Measurements from ENCODE around the gene TSSK3.
"Not testable (repeated sequence)": the region's sequence is repeated elsewhere in the genome, so short reads cannot be mapped to it uniquely, and the experiment has no call there.

Gene TSSK3

GRCh38 chr1:32390904-32391870 is 28.8 kb downstream of the TSSK3 start:
- H3K79me2 ChIP-seq (ENCODE audit: control insufficient read depth, insufficient read depth, low read length, unreplicated experiment) = peaks cover 30% of the 10 kb centered on the region
- no peak overlapping the region for H2AFZ ChIP-seq (ENCODE audit: low read length, unreplicated experiment)
- H3K27me3 ChIP-seq (ENCODE audit: insufficient read depth, low read length) = no peaks in the 10 kb centered on the region
- H3K4me1 ChIP-seq (ENCODE audit: control insufficient read depth, insufficient read depth, low read length, unreplicated experiment) = peaks cover 12% of the 10 kb centered on the region
- no peak overlapping the region for H3K4me3 ChIP-seq (ENCODE audit: low read depth, low read length)
- H3K27ac ChIP-seq (ENCODE audit: low read depth, low read length) = no peak overlapping the region
- H3K36me3 ChIP-seq (ENCODE audit: insufficient read depth, low read length) = peaks cover 21% of the 10 kb centered on the region

GRCh38 chr1:32392325-32392724 is 30.0 kb downstream of the TSSK3 start:
- Histone ChIP-seq H3K79me2 (ENCODE audit: control insufficient read depth, insufficient read depth, low read length, unreplicated experiment) (peaks cover 30% of the 10 kb centered on the region), H2AFZ (ENCODE audit: low read length, unreplicated experiment) (no peak overlapping the region), H3K4me1 (ENCODE audit: control insufficient read depth, insufficient read depth, low read length, unreplicated experiment) (peaks cover 12% of the 10 kb centered on the region), H3K27ac (ENCODE audit: low read depth, low read length) (no peak overlapping the region), H3K4me3 (ENCODE audit: low read depth, low read length) (no peak overlapping the region; the same call in 1 of the 2 replicates), H3K27me3 (ENCODE audit: insufficient read depth, low read length) (no peaks in the 10 kb centered on the region), H3K36me3 (ENCODE audit: insufficient read depth, low read length) (peaks cover 17% of the 10 kb centered on the region; the same call in 1 of the 2 replicates)

GRCh38 chr1:32393136-32393535 is 30.8 kb downstream of the TSSK3 start:
- peaks cover 12% of the 10 kb centered on the region for H3K4me1 ChIP-seq (ENCODE audit: control insufficient read depth, insufficient read depth, low read length, unreplicated experiment)
- no peak overlapping the region for H2AFZ ChIP-seq (ENCODE audit: low read length, unreplicated experiment)
- H3K36me3 ChIP-seq (ENCODE audit: insufficient read depth, low read length) = peaks cover 12% of the 10 kb centered on the region; the same call in 1 of the 2 replicates
- peak overlapping the region; percentile 72; the same call in 1 of the 2 replicates for H3K27ac ChIP-seq (ENCODE audit: low read depth, low read length)
- peak overlapping the region; percentile 90 for H3K4me3 ChIP-seq (ENCODE audit: low read depth, low read length)
- no peaks in the 10 kb centered on the region for H3K27me3 ChIP-seq (ENCODE audit: insufficient read depth, low read length)
- peaks cover 30% of the 10 kb centered on the region for H3K79me2 ChIP-seq (ENCODE audit: control insufficient read depth, insufficient read depth, low read length, unreplicated experiment)

GRCh38 chr1:32393832-32394140 is 31.4 kb downstream of the TSSK3 start:
- peaks cover 12% of the 10 kb centered on the region; the same call in 1 of the 2 replicates for H3K36me3 ChIP-seq (ENCODE audit: insufficient read depth, low read length)
- H3K79me2 ChIP-seq (ENCODE audit: control insufficient read depth, insufficient read depth, low read length, unreplicated experiment) = peaks cover 30% of the 10 kb centered on the region
- H2AFZ ChIP-seq (ENCODE audit: low read length, unreplicated experiment) = peak overlapping the region; percentile 54
- H3K27ac ChIP-seq (ENCODE audit: low read depth, low read length) = peak overlapping the region; percentile 72
- H3K27me3 ChIP-seq (ENCODE audit: insufficient read depth, low read length) = no peaks in the 10 kb centered on the region
- peaks cover 12% of the 10 kb centered on the region for H3K4me1 ChIP-seq (ENCODE audit: control insufficient read depth, insufficient read depth, low read length, unreplicated experiment)
- H3K4me3 ChIP-seq (ENCODE audit: low read depth, low read length) = peak overlapping the region; percentile 90

GRCh38 chr1:32394141-32394889 is 32.0 kb downstream of the TSSK3 start, which contains the start of gene BSDC1:
Gene BSDC1, minus strand, starts transcription at chr1:32394441. Its CDS starts 27 bp downstream, at chr1:32394414.
- Histone ChIP-seq H3K36me3 (ENCODE audit: insufficient read depth, low read length) (peaks cover 10% of the 10 kb centered on the region; the same call in 1 of the 2 replicates), H2AFZ (ENCODE audit: low read length, unreplicated experiment) (peak within 1 kb of the TSS; percentile 92), H3K27ac (ENCODE audit: low read depth, low read length) (peak within 1 kb of the TSS; percentile 76), H3K4me1 (ENCODE audit: control insufficient read depth, insufficient read depth, low read length, unreplicated experiment) (peaks cover 12% of the 10 kb centered on the region), H3K27me3 (ENCODE audit: insufficient read depth, low read length) (no peaks in the 10 kb centered on the region), H3K79me2 (ENCODE audit: control insufficient read depth, insufficient read depth, low read length, unreplicated experiment) (peaks cover 30% of the 10 kb centered on the region), H3K4me3 (ENCODE audit: low read depth, low read length) (peak within 1 kb of the TSS; percentile 90)

- H3K79me2 ChIP-seq (ENCODE audit: control insufficient read depth, insufficient read depth, low read length, unreplicated experiment) = peaks cover 28% of the 10 kb centered on the region
- H3K36me3 ChIP-seq (ENCODE audit: insufficient read depth, low read length) = peaks cover 8% of the 10 kb centered on the region; the same call in 1 of the 2 replicates
- peak overlapping the region; percentile 92 for H2AFZ ChIP-seq (ENCODE audit: low read length, unreplicated experiment)
- H3K4me3 ChIP-seq (ENCODE audit: low read depth, low read length) = peak overlapping the region; percentile 90
- peaks cover 12% of the 10 kb centered on the region for H3K4me1 ChIP-seq (ENCODE audit: control insufficient read depth, insufficient read depth, low read length, unreplicated experiment)
- H3K27ac ChIP-seq (ENCODE audit: low read depth, low read length) = peak overlapping the region; percentile 76
- H3K27me3 ChIP-seq (ENCODE audit: insufficient read depth, low read length) = no peaks in the 10 kb centered on the region
These were observed 32.6 kb downstream of the TSSK3 start for GRCh38 chr1:32394890-32395432.

GRCh38 chr1:32396524-32396923 is 34.2 kb downstream of the TSSK3 start:
- H3K27ac ChIP-seq (ENCODE audit: low read depth, low read length); H3K4me3 ChIP-seq (ENCODE audit: low read depth, low read length); H3K27me3 ChIP-seq (ENCODE audit: insufficient read depth, low read length); H2AFZ ChIP-seq (ENCODE audit: low read length, unreplicated experiment); H3K36me3 ChIP-seq (ENCODE audit: insufficient read depth, low read length): not testable (repeated sequence)
- Histone ChIP-seq H3K4me1 (ENCODE audit: control insufficient read depth, insufficient read depth, low read length, unreplicated experiment) (peaks cover 12% of the 10 kb centered on the region), H3K79me2 (ENCODE audit: control insufficient read depth, insufficient read depth, low read length, unreplicated experiment) (peaks cover 20% of the 10 kb centered on the region)

- Histone ChIP-seq H3K79me2 (ENCODE audit: control insufficient read depth, insufficient read depth, low read length, unreplicated experiment) (peaks cover 8% of the 10 kb centered on the region), H3K27ac (ENCODE audit: low read depth, low read length) (no peak overlapping the region)
These were observed 36.1 kb downstream of the TSSK3 start for GRCh38 chr1:32398401-32398800.

GRCh38 chr1:32399843-32400242 is 37.5 kb downstream of the TSSK3 start:
- H3K4me3 ChIP-seq (ENCODE audit: low read depth, low read length) = no peak overlapping the region
- H3K36me3 ChIP-seq (ENCODE audit: insufficient read depth, low read length) = no peaks in the 10 kb centered on the region
- peaks cover 4% of the 10 kb centered on the region for H3K4me1 ChIP-seq (ENCODE audit: control insufficient read depth, insufficient read depth, low read length, unreplicated experiment)
- H2AFZ ChIP-seq (ENCODE audit: low read length, unreplicated experiment) = no peak overlapping the region
- no peaks in the 10 kb centered on the region for H3K27me3 ChIP-seq (ENCODE audit: insufficient read depth, low read length)
- H3K27ac ChIP-seq (ENCODE audit: low read depth, low read length) = no peak overlapping the region
- no peaks in the 10 kb centered on the region for H3K79me2 ChIP-seq (ENCODE audit: control insufficient read depth, insufficient read depth, low read length, unreplicated experiment)

More at GRCh38 chr1:32398401-32398800, 36.1 kb downstream of the TSSK3 start:
- Histone ChIP-seq H3K4me1 (ENCODE audit: control insufficient read depth, insufficient read depth, low read length, unreplicated experiment) (peaks cover 6% of the 10 kb centered on the region), H2AFZ (ENCODE audit: low read length, unreplicated experiment) (no peak overlapping the region), H3K36me3 (ENCODE audit: insufficient read depth, low read length) (no peaks in the 10 kb centered on the region), H3K27me3 (ENCODE audit: insufficient read depth, low read length) (no peaks in the 10 kb centered on the region), H3K4me3 (ENCODE audit: low read depth, low read length) (no peak overlapping the region)

GRCh38 chr1:32400876-32401631 is 38.7 kb downstream of the TSSK3 start:
- H3K27ac ChIP-seq (ENCODE audit: low read depth, low read length) = no peak overlapping the region
- H3K79me2 ChIP-seq (ENCODE audit: control insufficient read depth, insufficient read depth, low read length, unreplicated experiment) = no peaks in the 10 kb centered on the region
- no peak overlapping the region for H3K4me3 ChIP-seq (ENCODE audit: low read depth, low read length)
- H3K36me3 ChIP-seq (ENCODE audit: insufficient read depth, low read length) = no peaks in the 10 kb centered on the region
- H2AFZ ChIP-seq (ENCODE audit: low read length, unreplicated experiment) = peak overlapping the region; percentile 30
- no peaks in the 10 kb centered on the region for H3K27me3 ChIP-seq (ENCODE audit: insufficient read depth, low read length)
- H3K4me1 ChIP-seq (ENCODE audit: control insufficient read depth, insufficient read depth, low read length, unreplicated experiment) = no peaks in the 10 kb centered on the region

Measured in ACC112 (cell line).